H1 (cell line): Measurements from ENCODE around the gene EVX2. TPM values are rescaled to one million over a fixed set of nuclear protein-coding genes. Genes with fewer than 3 reads are reported as not detected.
A peak's percentile ranks its signal among the peaks of the same experiment; 100 is the strongest.

Experiments
- CHD7 ChIP-seq: fragments of 300-600 bp; sonication (generic); IDR thresholded peaks from 2 replicates; pipeline ENCODE4 v1.7.1; 2012; ENCODE audit warnings: low read length, moderate library complexity, mild to moderate bottlenecking, inconsistent platforms; ENCODE audit not compliant: insufficient replicate concordance
- CTBP2 ChIP-seq: IDR thresholded peaks from 2 replicates; pipeline ENCODE4 v1.7.0; 2011; ENCODE audit warnings: borderline replicate concordance, mild to moderate bottlenecking, moderate library complexity, mixed read lengths, low read length; ENCODE audit not compliant: insufficient read depth, insufficient read length
- KDM4A ChIP-seq: IDR thresholded peaks from one replicate; pipeline ENCODE4 v1.7.1; 2012; ENCODE audit warnings: low read depth, mild to moderate bottlenecking, moderate library complexity, low read length, inconsistent platforms; ENCODE audit not compliant: severe bottlenecking
- RAD21 ChIP-seq, 2 experiments: IDR thresholded peaks in 1 of 2; conservative IDR thresholded peaks in 1 of 2; 2 replicates each; pipeline ENCODE4 v1.6.1; 2011; ENCODE audit warnings: low read depth in 2 of 2, low read length in 2 of 2, improper control_type of control experiment in 1 of 2, inconsistent platforms in 1 of 2, mild to moderate bottlenecking in 1 of 2, moderate library complexity in 1 of 2
- SIRT6 ChIP-seq: IDR thresholded peaks from one replicate; pipeline ENCODE4 v1.7.1; 2012; ENCODE audit warnings: low read length, inconsistent platforms
- SUZ12 ChIP-seq: fragments of 200-600 bp; sonication (generic); IDR thresholded peaks from 2 replicates; pipeline ENCODE4 v1.6.1; 2012; ENCODE audit warnings: mild to moderate bottlenecking, inconsistent platforms, low read length, moderate library complexity, mixed read lengths
- TEAD4 ChIP-seq: IDR thresholded peaks from 2 replicates; pipeline ENCODE4 v1.6.1; 2012; ENCODE audit warnings: low read depth, low read length, inconsistent platforms, mixed read lengths
- polyA plus RNA-seq, 7 experiments: library from polyadenylated mRNA; depleted of rRNA in 3 of 7; stranded (reverse) in 5 of 7; unstranded in 2 of 7; fragments of >200 nt in 5 of 7; fragments of 200-250 nt in 2 of 7; gene quantifications; 1 replicate in 5 of 7; 2 replicates in 1 of 7; 4 replicates in 1 of 7; pipeline versions ENCODE4 v1.2.1 to v1.2.3, GENCODE V29; 2011 to 2013; ENCODE audit warnings: missing spikeins in 2 of 7, mixed read lengths in 2 of 7
- total RNA-seq: library from RNA; stranded (reverse); fragmentation: NEBNext Ultra II Directional; extraction: Animal tissue kit (Norgen Biotek cat#: 25700); gene quantifications from 2 replicates; pipeline ENCODE4 v1.2.1, GENCODE V29; 2021
- TF ChIP-seq, protein P1 (sequence below): IDR thresholded peaks from 2 replicates; pipeline ENCODE4 v1.6.1; 2012; ENCODE audit warnings: inconsistent platforms

Gene EVX2
- total and polyA plus RNA-seq, 2 of the 8 experiments (the other 6 are each of a cell fraction or from before 2014, with no cell fraction given), result not detected

GRCh38 chr2:176088048-176088936 lies 4.5 kb upstream of the EVX2 start (continued):
- peak; percentile 46 for TF ChIP-seq CHD7
- peak; percentile 100 for TF ChIP-seq CTBP2
- TF ChIP-seq, protein P1, sequence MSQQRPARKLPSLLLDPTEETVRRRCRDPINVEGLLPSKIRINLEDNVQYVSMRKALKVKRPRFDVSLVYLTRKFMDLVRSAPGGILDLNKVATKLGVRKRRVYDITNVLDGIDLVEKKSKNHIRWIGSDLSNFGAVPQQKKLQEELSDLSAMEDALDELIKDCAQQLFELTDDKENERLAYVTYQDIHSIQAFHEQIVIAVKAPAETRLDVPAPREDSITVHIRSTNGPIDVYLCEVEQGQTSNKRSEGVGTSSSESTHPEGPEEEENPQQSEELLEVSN, result no peak
- TF ChIP-seq SIRT6, result no peak
- TF ChIP-seq TEAD4, result peak; percentile 26; the same call in 1 of the 2 replicates
- peak; percentile 48 to 61 for TF ChIP-seq RAD21 (IDR thresholded peaks at IDR 0.05 in 1 of 2, conservative IDR thresholded peaks at IDR 0.05 in 1 of 2; ENCODE audit: low read depth in 2 of 2, low read length in 2 of 2)
- TF ChIP-seq KDM4A, result peak; percentile 33
- peak; percentile 92; the same call in 1 of the 2 replicates for TF ChIP-seq SUZ12
